Stimulated activated CD4-positive, alpha-beta T cell treated with anti-CD3 and anti-CD28 coated beads, Interleukin-1b, Interleukin-23, amount 100 ng/mL, for 1 hour (primary cell): Measurements from ENCODE around the gene MXI1.

Source experiments
- DNase-seq, 2 donors: peaks; one replicate each; pipeline ENCODE4 v3.0.0-alpha.2; 2020; ENCODE audit warnings: low read depth in 2 of 2

Gene MXI1

DNA sequence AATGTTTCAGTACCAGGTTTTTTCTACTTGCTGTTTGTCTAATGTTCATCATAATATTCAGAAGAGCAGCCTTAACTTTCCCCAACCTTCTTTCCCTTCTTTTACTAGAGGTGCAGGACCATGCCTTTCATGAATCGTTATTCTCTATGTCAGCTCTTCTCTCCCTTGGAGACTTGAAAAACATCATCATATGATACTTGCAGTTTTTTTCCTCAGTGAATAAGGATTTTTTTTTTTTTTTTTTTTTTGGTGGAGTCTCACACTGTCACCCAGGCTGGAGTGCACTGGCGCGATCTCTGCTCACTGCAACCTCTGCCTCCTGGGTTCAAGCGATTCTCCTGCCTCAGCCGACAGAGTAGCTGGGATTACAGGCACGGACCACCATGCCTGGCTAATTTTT, 67.2 kb downstream of the MXI1 start:
- no peak for DNase-seq

DNA sequence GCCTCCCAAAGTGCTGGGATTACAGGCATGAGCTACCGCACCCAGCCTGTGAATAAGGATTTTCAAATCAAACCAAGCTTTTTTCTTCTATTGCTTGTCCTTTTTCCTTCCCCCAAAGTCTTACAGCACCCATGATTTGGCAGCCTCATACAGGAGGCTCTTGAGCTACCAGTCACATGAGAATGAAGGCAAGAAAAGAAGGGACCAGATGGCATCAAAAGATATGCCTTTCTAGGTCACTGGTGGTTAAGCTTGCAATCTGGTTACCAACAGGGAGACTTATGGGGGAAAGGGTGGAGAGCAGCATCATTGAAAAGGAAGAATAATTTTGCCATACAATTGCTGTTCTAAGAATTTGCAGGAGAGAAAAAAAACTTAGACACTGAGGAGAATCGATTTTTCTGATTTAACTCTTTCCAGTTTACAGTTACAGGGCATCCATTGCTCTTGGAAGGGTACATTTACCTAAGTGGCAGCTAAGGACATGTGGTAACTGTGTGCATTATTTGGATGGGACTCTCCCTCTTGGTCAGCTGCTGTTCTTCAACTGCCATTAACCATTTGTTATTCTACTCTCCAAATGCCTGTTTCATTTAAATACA, 67.8 kb downstream of the MXI1 start:
- DNase-seq: no peak

DNA sequence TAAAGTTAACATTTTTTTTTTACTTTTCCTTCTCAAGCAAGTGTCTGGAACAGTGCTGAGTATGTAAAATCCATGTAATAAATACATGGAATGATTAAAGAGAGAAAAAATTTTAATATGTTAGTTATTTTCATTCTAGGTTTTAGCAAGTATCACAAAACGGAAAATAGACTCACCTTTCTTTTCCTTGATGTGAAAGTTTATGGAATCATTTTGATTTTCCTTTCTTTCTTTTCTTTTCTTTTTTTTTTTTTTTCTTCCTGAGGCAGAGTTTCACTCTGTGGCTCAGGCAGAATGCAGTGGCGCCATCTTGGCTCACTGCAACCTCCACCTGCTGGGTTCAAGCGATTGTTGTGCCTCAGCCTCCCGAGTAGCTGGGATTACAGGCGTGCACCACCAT, 69.2 kb downstream of the MXI1 start:
- no peak for DNase-seq

DNA sequence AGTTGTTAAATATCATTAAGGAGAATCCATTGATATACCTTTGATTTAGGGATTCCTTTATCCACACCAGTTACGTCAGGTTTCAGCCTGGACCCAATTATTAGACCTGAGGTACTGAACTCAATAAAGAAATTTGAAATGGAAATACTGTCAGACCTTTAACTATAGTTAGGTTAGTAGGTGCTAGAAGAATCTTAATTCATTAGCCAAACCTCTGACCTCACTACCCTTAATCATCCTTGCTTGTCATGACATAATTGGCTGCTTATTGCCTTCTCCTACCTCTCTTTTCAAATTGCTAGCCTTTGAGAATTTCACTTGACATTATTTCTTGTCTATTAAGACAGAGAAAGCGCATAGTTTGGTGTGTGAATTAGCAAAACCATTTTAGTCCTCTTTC, 70.2 kb downstream of the MXI1 start:
- DNase-seq: no peak

DNA sequence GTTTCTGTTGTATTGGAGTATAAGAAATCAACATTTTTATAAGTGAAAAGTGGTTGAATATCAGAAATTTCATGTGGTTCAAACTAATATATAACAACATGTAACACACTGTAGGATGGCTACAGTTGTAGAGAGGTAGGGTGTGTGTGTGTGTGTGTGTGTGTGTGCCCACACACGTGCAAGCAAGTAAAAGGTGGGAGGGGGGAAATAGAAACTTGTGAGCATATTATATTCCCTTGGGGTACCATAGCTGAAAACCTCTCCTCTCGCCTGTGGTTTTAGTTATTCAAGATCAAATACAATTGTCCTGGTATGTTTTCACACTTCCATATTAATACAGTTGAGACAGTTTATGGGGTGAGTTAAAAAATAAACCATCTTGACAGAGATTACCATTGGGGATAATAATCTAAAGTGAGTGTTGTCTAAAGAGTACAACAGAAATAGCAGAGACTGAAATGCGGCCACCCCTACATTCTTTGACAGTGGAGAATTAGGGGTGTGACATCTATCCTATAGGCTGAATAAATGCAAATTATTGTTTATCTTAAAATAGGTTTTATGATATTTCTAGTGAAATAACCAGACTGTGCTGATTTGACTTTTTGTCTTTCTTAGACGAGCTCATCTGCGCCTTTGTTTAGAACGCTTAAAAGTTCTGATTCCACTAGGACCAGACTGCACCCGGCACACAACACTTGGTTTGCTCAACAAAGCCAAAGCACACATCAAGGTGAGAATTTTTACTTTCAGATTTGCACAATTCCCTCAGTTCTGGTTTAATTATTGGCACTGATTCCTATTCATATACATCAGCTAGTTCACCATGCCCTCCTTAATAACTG, 71.4 kb downstream of the MXI1 start:
- DNase-seq: no peak

DNA sequence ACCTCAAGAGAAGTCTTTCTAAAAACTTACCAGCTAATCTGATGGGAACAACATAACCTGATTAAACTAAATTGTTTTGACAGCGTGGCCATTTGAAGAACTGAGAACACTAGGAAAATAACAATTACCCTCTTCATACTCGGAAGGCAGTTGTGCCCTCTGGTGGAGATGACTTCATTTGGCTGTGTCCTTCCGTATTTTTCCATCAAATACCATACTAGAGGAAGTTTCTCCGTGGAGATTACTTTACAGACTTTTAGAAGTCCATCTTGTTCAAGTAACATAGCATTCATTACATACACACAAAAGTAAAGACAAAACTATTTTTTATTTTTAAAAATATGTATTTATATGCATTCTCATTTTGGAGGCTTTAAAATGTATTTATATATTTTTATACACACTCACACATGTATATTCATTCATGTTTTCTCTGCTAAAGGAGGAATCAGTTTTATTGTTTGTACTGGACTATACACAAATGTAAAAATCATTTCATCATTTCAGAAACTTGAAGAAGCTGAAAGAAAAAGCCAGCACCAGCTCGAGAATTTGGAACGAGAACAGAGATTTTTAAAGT, 72.1 kb downstream of the MXI1 start:
- DNase-seq: no peak

DNA sequence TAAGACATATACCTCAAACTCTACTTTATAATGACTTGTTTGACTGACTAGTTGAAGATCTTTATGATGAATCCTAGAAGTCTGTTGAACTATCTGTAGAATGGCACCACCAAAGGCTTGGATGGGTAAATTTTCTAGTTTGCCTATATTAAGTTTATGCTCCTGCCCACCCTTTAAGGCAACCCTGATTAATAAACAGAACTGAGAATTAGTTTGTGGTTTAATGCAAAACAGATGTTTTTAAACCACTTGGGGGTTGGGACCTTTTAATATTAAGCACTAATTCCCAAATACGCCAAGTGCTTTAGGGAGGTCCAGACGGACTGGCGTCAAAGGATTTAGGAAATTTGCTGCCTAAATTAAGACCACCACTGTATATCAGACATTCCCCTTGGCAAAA, 76.9 kb downstream of the MXI1 start:
- DNase-seq: no peak

DNA sequence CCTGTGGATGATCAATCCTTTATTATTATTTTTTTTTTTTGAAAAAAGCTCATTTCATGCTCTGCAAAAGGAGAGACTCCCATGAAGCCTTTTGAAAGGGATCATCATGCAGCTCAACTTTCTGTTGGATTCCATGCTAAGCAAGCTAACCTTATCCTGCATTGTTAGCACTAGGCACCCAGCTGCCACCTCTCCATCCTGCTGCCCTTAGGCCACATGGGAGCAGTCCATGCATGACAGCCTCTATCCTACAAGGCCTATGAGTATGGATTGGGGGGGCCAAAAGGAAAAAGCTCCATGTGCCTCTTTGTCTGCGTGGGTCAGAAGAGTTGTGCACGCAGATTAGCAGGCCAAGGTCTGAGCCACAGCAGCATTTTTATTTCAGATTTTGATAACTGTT, 78.1 kb downstream of the MXI1 start:
- DNase-seq: no peak

DNA sequence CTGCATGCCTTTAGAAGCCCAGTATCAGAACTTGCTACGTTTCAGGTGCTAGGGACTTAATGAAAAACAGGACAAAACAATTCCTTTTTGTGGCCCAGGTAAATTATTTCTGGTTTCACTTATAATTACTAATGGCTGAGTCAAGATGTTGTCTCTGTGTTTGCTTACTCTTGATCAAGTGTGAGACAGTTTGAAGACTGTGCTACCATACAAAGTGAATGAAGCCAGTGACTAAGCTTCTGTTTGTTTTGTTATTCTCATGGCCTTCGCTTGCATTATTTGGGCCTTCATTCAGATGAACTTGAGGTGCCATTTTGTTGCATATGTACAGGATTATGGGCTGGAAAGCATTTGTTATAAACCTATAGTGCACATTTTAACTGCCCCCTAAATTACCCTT, 79.4 kb downstream of the MXI1 start:
- DNase-seq: no peak

DNA sequence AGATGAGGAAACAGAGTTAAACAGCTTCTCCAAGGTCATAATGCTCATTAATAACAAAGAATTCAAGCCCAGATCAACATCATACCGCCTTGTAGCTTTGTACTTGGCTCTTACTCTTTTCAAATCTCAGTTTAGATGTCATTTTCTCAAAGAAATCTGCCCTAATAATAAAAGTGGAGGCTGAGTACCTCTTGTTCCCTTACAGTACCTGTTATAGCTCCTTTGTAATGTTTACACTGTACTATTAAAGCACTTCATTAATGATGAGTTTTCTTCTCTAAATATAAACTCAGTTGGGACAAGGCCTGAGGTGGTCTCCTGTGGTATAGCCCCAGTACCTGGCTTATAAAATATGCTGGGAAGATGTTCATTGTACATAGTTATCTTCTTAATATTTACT, 89.6 kb downstream of the MXI1 start:
- DNase-seq: no peak

DNA sequence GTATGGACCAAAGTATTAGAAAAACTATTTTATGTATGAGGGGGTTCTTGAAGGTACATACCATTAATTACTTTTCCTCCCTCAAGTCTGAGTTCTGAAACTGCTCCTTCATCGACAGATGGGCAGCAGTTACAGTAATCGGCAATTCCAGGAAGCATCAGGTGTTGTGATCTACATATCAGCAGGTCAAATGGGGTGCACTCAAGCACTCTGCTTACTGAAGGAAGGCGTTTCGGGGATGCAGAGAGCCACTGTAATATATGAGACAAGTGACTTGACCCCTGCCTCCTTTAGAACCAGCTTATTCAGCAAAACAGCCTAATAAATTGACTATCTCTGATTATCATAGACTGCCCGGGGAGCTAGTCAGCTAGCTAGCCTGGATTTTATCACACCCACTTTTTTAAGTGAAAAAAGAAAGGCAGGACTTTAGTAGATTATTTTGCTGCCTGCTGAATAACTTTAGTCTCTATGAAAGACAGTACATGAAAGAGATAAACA, 93.1 kb downstream of the MXI1 start:
- no peak for DNase-seq

DNA sequence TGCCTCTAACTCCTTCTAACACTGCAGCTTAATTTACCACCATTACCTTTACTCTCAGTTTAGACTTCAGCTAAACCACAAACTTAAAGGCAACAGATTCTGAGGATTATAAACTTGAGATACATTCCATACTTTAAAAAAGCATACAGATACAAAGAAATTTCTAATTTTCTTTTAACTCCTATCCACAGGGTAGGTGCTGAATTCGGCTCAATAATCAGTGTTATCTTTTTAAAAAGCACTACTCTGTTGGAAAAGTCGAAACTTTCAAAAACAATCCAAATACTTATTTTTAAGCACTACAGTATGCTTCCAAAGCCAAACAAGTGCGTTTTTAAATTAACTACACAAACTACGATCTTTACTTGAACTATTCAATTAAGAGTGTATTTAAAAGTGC, 96.3 kb downstream of the MXI1 start:
- DNase-seq: no peak

DNA sequence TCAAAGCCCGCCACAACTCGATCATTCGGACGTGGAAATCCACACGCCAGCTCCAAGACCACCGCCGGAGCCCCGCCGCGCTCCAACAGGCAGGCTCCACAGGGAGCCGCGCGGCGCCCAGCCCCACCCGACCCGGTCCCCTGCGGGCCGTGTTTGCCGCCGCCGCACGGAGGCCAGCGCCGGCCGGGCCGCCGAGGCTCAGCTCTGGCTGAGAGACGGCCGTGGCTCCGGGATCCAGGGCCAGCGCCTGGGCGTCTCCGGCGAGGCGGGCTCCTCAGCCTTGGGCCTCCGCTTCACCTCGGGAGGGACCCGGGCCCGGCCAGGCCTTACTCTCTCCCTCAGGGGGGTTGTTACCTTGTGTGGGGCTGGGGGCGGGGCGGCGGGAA, 97.0 kb downstream of the MXI1 start:
- no peak for DNase-seq

DNA sequence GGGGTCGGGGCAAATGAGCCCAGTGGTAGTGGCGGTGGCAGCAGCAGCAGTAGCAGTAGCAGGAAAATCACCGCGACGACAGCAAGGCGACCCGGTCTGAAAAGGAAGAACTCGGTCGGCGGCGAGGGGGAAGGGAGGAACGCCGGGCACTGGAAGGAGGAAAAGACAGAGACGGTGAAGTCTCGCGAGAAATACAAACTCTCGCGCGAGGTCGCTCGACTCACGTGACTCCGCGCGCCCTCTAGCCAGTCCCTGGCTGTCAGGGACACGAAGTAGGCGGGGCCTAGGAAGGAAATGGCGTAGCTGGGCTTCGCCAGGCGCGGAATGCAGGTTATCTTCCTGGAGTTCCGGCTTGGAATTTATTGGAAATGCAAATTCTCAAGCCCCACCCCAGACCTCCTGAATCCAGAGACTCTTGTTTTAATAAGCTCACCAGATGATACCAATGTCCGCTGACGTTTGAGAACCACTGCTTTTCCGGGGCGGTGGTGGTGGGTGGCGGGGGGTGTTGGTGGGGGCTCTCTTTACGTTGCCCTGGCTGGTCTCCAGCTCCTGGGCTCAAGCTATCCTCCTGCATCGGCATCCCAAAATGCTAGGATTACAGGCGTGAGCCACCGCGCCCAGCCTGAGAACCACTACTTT, 97.5 kb downstream of the MXI1 start, which contains the start of gene SMNDC1:
TSS of gene SMNDC1 (minus strand) at position 141 of the 642 bp plus-strand sequence. CDS start 1,333 bp downstream, outside the sequence.
- DNase-seq: peak; percentile 91 to 94

DNA sequence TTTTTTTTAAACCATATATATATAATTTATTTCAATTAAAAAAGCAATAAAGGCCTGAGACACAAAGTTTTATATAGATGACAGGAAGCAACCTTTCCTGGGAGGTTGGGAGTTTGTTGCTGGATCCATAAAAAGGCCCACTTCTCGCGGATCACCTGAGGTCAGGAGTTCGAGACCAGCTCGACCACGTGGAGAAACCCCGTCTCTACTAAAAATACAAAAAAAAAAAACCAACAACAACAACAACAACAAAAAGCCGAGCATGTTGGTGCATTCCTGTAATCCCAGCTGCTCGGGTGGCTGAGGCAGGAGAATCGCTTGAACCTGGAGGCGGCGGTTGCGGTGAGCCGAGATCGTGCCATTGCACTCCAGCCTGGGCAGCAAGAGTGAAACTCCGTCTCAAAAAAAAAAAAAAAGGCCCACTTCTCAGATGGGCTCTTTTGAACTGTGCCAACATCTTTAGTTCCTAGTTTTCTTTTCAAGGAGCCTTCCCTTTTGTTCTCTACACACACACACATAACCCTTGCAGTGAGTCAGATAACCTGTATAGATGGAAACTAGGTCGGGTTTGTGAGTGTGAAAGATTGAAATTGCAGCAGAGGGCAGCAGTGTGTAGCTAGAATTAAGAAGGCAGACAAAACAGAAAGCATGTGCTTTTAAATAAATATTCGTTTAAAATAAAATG, 98.5 kb downstream of the MXI1 start:
- DNase-seq: peak; percentile 19 to 21

DNA sequence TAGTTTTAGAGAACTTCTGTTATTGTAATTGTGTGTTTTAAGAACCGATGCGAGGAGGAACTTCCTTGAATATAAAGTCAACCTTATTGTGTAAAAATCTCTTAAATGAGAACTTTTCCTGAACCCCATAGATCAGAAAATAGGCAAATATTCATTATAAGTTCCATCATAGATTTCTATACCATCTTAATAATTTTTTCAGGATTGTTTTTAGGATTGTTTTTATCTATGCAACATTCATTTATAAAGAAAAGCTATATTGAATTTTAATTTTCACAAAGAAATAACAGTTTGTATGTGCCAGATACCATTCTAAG, 99.0 kb downstream of the MXI1 start:
- no peak for DNase-seq

DNA sequence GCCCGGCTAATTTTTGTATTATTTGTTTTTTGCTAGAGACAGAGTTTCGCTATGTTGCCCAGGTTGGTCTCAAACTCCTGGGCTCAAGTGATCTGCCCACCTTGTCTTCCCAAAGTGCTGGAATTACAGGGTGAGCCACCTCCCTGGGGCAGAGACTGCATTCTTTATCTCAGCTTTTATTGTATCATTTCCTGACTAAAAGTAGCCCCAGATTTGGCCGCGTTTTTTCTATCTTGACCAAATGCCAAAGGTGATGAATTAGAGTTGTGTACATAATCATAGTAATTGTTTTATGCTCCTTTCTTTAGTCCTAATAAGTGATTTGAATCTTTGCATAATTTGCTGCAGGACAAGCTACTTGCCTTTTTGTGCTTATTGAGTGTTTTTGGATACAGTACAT, 100.4 kb downstream of the MXI1 start:
- DNase-seq: no peak

DNA sequence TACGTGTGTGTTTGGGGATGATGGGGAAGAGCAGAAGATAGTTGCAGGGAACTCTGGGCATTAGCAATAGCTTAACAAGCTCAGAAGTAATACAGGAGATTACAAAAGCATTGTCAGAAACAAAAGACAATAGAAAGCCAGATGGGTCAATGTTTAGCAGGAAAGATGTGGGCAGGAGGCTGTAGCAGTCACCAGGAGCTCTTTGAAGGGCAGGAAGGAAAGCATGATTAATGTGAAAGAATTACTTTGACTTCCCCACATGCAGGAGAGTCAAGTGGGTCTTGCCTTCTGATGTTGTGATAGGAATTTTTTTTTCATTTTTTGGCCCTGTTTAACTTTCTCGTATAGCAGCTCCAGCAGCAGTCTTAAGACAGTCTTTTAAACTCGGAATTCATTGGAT, 103.3 kb downstream of the MXI1 start:
- no peak for DNase-seq

DNA sequence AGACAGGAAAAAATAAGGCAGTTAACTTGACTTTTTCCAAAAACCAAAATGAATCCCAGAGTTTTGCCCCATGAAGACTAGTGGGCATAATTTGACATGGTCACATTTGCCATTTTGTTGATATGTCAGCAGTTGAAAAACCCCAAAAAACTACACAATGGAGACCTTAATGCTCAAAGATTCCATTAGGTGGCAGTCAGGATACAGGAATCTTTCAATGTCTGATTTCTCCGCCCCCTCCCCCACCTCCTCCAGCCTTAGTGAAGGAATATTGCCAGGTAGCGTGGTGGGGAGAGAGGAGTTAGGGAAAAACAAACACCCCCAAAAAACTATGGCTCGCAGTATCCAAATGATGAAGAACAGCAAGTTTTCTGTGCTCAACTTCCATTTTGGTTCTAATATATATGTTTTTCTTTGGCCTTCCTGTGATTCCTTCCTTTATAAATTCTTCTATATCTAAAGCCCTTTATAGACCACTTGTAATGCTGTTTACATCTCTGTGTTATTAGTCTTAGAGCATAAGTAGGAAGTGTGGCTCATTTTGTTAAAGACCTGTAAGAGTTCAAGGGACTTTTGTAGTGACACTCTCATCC, 104.0 kb downstream of the MXI1 start:
- peak in 1 of 2 donors; percentile 21 for DNase-seq

DNA sequence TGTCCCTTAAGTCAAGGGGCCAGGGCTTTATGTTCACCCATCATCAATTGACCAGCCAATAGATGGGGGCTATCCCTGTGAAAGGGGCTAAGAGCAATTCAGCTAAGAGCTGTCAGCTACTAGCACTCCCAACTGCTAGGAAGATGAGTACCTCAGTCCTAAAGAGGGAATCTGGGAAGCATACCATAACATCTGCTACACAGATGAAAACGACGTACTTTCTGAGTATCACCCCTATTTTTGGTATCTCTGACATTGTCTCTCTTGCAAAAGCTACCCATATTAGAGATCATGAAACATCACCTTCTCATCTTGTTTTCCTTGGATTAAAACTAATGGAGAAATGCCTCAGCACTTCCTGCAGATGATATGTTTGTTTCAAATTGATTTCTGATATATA, 104.8 kb downstream of the MXI1 start:
- DNase-seq: no peak

DNA sequence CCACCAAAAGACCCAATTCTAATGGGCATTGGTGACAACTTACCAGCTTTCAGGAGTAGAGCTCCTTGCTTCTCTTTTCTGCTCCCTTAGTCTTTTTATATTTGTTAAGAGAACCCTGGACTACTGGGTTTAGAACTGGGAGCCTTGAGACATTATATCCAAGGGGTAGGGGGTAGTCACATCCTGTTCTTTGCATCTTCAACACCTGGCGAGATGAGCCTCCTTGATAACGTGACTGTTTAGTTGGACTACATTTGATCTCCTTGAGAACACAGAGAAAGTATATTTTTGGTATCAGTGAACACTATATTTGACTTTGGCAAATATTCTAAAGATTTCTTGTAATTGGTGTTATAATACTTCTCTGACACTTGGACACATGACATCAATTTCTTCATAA, 106.3 kb downstream of the MXI1 start:
- DNase-seq: no peak
